HG03039 (cell line): ENCODE results near the gene POLE.

Experiments used
- ATAC-seq: cut with Tn5 transposase; IDR thresholded peaks from one replicate; pipeline ENCODE4 v1.9.1; 2021; ENCODE audit warnings: mild to moderate bottlenecking, moderate library complexity; ENCODE audit not compliant: unreplicated experiment

POLE gene

DNA sequence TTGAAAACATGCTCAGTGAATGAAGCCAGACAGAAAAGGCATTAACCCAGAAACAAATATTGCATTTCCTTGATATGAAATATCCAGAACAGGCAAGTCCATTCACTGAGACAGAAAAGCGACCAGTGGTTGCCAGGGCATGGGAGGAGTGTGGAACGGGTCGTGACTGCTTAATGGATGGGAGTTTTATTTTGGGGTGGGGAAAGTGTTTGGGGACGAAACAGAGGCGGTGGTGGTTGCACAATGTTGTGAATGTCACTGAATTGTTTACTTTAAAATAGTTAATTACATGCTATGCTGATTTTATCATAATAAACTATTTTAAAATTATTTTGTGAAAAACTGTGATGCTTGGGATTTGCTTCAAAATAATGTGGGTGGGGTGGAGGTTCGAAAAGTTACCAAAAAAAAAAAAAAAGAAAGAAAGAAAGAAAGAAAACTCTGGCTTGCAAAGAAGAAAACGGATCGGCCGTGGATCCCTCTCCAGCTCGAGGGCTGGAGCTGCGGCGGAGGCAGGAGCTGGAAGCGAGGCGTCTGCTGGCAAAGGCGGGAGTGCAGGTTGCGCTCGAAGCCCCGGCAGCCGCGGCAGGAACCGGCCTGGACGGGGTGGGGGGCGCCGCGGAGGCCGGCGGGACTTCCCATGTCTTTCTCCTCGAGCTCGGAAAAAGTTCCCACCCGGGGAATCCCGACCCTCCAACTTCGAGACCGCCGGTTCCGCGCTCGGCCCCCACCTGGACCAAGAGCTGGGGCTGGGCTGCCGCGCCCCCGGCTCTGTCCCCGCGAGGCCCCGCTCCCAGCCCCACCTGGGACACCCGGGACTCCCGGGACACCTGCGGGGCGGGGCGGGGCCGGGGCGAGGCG, 69.1 kb downstream of the POLE start:
- ATAC-seq, result no peak

DNA sequence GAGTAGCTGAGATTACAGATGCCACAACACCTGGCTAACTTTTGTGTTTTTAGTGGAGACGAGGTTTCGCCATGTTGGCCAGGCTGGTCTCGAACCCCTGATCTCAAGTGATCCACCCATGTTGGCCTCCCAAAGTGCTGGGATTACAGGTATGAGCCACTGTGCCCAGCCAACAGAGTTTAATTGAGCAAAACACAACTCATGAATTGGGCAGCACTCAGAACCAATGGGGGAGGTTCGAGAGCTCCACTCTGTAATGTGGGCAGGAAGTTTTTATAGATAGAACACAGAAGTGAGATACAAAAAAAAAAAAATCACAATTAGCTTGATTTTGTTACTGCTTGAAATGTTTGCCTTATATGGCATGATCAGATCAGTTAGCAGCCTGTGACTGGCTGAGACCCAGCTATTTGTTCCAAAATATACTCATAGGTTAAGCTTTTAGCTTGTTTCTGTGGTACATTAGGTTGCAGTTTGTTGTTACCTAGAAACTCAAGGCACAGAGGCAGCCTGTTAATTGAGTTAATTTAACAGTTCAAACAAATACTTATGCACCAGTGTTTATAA, 69.9 kb downstream of the POLE start:
- no peak for ATAC-seq

DNA sequence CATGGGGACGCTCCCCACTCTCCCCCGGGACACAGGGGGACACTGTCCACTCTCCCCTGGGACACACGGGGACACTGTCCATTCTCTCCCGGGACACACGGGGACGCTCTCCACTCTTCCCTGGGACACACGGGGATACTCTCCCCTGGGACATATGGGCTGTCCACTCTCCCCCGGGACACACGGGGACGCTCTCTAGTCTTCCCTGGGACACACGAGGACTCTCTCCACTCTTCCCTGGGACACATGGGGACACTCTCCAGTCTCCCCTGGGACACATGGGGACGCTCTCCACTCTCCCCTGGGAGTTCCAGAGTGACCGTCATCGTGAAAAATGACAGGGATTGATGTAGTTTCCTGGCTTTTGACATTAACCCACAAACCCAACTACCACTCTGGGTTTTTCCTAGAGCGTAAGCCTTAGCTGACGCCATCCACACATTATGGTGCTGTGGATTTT, 71.5 kb downstream of the POLE start:
- ATAC-seq, result no peak

DNA sequence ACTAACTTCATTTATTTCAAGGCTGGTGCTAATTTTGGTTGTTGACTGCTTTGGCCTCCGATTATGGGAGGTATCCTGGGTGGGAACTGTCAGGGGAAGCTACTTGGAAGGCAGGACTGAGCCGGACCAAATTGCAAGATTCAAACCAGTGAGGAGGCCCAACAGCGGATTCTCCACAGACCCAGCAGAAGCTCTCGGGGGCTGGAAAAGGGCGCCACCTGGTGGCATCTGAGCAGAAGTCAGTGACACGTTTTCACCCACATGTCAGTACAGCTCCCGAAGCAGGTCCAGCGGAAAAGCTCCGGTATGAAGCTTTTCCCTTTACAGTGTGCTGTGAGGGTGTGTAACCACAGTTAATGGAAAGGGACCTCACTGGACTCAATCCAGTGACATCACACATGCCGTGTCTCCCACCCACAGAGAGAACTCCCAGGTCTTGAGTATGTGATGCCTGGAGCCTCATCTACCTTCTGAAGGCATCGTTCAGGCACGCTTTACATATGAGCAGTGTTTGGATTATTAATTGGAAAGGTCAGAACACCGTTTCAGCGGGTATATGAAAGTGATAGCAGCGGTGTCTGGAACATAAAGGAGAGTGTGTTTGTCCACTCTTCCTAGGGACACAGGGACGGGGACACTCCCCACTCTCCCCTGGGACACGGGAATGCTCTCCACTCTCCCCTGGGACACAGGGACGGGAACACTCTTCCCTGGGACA, 72.1 kb downstream of the POLE start:
- peak; percentile 49 for ATAC-seq

DNA sequence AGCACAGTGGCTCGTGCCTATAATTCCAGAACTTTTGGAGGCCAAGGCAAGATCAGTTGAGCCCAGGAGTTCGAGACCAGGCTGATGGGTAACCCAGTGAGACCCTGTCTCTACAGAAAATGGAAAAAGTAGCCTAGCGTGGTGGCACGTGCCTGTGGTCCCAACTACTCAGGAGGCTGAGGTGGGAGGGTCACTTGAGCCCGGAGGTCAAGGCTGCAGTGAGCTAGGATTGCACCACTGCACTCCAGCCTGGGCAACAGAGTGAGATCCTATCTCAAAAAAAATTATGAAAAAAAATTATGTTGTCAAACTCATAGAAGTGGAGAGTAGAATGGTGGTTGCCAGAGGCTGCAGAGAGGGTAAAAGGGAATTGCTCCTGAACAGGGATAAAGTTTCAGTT, 73.1 kb downstream of the POLE start:
- no peak for ATAC-seq

DNA sequence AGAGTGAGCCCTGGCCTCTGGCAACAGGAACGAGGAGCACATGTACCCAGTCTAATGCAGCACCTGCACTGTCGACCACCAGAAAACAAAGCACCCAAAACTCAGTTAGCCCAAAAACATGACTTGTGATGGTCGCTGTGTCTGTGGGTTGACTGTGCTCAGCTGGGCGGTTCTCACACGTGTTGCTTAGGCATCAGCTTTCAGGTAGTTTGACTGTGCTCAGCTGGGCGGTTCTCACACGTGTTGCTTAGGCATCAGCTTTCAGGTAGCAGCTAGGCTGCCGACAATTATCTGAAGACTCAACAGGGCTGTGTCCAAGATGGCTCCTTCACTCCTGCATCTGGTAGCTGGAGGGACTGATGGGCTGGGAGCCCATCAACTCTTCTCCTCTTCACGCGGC, 75.5 kb downstream of the POLE start:
- ATAC-seq, result no peak

DNA sequence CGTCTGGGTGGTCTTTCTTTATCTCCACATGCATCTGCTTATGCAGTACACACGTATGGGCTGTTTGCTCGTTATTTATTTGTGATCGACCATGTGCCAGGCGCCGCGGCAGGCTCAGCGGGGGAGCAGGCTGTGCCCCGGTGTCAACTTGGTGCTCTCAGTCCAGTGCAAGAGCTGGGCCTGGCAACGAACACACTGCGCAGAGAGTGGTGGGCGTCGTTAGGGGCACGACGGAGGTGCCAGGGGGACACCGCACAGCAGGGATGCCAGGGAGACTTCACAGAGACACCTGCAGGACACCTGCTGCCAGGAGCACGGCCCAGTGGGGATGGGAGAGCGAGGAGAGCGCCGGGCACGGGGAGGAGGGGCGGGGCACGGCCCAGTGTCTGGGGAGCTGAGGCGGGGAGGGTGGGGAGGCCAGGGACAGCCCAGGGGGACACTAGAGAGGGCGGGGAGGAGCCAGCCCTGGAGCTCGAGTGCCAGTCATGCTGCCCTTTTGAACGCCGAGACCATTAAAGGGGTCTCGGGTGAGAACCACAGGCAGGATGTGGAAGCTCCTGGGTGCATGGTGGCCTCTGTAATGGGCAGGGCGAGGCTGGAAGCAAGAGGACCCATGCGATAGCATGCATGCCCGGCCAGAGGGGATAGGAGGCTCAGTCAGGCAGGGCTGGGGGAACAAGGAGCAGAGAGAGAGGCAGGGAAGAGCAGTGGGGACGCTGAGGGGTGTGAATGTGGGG, 76.1 kb downstream of the POLE start:
- no peak for ATAC-seq

DNA sequence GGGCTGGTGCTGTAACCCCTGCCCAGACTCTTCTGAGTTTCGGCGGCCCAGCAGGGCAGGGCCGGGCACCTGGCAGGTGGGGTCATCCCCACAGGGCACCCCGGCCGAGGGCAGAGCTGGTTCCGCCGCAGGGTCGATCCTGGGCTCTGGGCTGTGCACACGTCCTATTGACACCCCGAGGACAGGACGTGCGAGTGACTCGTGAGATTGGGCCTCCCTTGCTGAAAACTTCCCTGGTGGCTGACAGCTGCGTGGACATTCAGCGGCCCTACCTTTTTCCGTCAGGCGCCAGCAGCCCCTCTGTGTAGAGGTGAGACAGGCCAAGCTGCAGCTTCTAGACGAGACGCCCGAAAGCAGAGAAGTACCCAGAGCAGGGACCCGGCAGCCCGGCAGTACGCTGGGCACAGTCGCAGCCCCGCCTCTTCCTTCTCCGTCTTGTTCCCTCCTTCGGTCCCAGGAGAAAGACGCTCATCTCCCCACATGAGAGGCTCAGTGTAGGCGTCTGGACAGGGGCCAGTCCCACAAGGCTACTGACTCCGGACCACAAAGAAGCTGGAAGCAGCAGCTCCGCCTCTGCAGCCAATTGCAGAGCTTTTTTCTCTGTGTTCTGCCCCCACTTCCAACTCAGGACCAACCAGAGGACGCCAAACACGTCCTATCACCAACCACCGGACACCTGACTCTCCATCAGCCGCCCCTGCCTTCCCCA, 76.9 kb downstream of the POLE start, which contains the start of gene LRCOL1:
TSS of gene LRCOL1 (minus strand) at position 532 of the 709 bp plus-strand sequence. CDS start 4,331 bp downstream, outside the sequence.
- ATAC-seq, result no peak

DNA sequence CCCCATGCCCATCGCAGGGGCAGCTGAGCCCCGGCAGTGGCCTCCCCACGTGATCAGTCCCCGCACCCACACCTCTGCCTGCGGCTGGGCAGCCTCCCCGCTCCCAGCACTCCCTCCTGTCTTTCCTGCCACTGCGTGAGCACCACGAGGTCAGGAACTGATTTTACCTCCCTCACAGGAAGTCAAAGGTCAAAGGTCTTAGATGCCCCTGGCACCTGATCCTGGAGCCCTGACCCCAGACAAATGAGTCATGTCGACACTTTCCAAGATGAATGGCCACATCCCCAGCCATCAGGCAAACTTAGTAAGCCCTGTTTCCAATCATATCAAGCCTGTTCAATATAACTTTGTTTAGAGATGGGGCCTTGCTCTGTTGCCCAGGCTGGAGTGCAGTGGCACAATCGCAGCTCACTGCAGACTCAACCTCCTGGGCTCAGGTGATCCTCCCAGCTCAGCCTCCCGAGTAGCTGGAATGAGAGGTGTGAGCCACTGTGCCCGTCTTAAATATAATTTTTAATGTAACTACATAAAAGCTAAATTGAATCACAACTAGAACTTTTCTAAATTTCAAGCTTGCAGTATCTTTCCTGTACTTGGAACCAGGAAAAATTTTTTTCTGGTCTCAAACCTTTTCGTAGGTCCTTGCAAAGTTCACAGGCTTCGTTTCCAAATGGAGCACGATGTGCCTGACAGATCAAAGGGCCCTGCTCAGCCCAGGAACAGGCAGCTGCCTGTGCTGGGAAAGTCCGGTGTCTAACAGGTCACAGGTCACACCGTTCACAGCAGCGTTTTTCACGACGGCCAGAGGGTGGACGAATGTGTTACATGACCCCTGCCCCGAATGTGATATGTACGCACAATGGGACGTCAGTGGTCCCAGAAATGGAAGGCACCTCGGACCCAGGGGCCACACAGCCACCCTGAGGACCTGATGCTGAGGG, 78.6 kb downstream of the POLE start:
- ATAC-seq, result no peak

DNA sequence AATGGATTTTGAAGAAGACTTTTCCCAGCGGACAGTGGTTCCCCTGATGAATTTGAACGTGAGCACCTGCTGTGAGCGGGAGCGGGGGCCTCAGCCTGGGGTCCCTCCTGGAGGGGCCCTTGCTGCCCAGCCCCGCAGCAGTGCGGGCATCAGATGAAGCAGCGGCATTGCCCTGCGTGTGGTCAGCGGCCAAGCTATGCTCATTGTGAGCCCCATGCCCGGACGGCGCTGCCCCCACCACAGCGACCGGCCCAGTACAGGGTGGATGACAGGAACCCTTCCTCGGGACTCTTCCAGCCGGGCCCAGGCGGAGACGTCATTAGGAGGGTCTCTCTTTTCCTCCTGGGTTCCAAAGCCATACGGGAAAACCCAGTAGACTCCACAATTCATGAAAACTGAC, 80.2 kb downstream of the POLE start:
- no peak for ATAC-seq

DNA sequence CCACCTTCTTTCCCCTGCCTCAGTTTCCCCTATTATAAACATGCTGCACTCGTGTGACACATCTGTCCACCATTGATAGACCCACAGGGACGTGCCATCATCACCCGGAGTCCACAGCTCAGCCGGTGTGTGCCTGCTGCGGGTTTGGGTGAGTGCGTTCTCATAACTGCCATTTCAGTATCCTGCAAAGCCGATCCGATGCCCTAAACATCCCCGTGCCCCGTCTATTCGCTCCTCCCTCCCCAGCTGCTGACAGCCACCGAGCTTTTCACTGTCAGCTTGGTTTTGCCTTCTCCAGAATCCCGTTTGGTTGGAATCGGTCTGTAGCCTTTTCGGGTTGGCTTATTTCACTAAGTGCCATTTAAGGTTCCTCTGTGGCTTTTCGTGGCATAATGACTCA, 80.7 kb downstream of the POLE start:
- no peak for ATAC-seq

DNA sequence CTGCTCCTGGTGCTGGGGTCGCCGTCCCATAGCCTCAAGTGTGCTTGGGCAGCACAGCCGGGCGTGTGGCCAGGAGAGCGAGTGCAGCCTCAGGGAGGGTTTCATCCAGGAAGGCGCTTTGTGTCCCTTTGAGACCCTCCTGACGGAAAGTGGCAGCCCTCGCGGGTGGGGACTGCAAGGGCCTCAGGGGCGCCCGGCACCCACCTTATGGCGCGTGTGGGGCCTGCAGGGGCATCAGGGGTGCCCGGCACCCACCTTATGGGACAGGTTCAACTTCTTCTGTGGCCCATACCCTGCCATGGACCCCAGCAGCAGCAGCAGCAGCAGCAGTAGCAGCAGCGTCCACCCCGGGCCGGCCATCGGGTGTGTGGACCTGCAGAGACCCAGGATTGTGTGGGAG, 81.2 kb downstream of the POLE start:
- no peak for ATAC-seq

DNA sequence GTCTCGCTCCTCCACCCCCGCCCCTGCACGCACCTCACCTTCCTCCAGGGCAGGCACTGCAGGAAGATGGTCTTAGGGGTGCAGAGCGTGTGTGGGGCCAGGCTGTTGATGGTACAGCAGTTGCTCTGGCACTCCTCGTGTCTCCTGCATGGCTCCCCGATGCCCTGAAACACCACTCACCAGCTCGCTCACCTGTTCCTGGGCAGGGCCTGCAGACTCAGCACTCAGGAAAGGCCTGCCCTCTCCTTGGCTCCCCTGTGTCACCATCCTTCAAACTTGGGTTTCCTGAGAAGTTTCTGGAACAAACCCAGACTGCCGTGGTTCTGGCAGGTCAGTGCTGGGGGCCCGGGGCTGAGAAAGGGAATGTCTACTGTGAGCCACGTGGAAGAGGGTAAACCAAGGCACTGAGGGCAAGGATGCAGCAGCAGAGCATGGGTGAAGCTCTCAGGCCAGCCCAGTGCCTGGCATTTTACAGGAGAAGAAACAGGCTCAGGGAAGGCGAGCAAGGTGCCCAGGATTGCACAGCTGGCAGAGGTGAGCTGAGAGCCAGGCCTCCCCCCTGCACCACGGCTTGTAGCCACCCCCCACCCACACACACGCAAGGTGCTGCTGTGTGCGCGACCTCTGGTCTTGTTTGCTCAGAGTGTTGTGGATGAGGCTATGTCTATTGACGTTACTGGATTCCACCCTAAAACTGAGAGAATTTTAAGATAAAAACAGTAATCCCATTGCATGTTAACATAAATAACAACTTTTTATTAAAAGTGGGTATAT, 82.3 kb downstream of the POLE start:
- ATAC-seq, result no peak

DNA sequence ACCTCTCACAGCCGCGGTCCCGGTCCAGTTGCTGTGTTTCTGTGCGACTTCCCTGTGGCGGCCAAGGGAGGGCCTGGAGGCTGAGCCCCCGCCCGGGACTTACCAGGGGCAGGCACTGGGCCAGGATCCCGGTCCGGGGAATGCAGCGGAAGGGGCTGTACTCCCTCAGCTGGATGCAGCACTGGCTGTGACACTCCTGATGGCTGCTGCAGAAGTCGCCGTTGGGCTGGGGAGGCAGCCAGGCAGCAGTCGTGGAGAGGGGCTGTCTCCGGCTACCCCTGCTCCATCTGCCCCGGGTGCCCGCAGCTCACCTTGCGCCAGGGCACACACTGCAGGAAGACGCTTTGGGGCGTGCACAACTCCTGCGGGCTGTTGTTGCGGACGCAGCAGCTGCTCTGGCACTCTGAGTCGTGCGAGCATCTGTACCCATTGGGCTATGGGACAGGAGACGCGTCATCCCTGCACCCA, 83.0 kb downstream of the POLE start:
- ATAC-seq, result no peak

DNA sequence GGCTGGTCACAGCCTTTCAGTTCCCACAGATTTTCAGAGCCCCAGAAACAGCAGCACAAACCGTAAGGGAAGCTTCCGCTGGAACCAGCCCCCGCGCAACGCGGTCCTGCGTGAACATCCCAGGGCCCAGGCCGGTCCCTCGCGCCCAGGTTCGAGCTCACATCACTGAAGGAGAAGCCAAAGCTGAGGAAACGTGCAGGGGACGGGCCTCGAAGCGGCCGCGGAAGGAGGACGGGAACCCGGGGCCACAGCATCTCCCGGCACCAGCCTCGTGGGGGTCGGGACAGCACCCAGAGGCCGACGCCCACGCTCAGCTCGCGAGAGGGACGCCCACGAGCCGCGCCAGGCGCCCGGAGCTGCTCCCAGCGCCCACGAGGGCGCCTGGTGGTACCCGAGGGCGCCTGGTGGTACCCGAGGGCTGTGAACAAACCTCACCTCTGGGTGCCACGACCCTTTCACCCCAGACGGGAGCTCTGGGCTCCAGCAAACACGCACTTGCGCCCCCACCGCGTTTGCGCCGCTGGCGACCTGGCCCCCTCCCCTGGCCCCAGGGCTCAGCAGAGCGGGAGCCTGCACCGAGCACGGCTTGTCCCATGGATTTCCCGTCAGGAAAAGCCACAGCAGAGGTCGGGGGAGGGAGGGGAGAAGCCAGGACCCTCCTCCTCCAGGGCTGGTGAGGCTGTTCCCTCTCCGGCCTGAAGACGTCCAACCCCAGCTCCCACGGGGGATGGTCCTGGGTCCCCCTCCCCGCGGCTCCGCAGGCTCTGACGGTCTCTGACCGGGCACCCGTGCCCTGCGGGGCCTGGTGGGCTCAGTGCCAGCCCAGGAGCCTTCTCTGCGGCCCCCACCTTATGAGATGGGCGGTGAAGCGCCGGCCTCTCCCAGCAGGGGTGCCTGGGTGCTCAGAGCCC, 83.6 kb downstream of the POLE start:
- no peak for ATAC-seq

DNA sequence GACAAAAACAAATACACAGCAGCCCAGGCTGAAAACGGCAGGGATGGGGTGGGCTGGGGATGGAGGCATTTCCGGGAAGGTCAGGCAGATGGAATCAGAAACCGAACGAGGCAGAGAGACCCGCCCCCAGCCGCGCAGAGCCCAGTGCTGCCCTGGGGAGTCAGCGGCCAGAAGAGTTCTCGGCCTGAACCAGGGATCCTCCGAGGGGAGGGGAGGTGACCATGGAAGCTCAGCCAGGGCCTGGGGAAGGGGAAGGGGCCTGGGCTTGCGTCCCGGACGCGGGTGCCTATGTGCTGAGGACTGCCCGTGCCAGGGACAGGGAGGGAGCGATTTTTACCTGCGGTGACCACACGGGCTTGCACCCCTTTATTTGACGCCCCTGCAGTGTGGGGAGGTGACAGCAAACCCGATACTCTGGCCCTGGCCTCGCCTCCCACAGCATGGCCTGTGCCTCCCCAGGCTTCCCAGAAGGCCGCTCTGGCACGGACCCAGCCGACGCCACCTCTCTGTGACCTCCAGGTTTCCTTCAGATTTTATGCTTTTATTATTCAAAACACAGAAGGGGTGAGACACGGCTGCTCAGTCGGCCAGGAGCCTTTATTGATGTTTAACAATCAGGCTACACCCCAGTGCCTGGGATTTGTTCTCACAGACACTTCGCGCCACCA, 84.4 kb downstream of the POLE start:
- ATAC-seq, result no peak
